NCI-H2227 treated with DMSO at 0.1 percent for 48 hours (cell line): ENCODE measurements around the gene ZFR2.
A peak's percentile ranks its signal among the peaks of the same experiment; 100 is the strongest.
"Not testable (repeated sequence)": the region's sequence is repeated elsewhere in the genome, so short reads cannot be mapped to it uniquely, and the experiment has no call there.

Experiments
- DNase-seq: peaks from one replicate; lab custom pipeline; 2025; lab: John Stamatoyannopoulos, UW

The ZFR2 gene

DNA sequence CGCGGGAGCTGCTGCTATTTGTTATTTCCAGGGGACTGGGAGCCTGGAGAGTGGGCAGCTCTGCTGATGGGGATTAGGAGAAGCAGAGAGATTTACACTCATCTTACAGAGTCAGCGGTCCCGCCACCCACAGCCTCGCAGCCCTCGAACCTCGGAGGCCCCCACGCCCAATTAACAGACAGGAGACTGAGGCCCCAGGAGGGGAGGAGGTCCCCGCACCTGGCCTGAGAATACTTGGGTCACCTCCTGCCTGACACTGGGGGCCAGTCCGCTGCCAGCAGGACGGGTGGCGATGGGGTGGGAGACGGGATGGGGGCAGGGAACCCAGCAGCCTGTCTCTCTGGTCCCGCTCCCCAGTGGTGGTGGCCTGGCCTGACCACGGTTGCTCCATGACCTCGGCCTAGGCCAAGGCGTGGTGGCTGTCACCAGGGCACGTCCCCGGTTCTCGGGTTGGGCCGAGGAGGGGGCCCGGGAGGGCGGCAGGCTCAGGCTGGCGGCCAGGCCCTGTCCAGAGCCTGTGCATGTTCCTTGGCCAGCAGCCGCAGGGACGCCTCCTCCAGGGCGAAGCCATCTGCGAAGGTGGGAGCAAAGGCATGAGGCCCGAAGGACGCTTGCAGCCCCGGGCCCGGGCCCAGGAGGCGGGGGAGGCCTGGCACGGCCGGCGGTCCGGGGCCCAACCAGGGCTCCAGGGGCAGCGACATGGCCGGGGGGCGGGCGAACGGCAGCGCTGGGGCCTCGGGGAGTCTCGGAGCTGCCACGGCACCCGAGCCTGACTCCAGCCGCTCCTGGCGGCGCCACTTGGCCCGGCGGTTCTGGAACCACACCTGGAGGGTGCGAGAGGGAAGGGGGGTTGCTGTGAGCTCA is 98.5 kb downstream of the ZFR2 start:
- DNase-seq = no peak

DNA sequence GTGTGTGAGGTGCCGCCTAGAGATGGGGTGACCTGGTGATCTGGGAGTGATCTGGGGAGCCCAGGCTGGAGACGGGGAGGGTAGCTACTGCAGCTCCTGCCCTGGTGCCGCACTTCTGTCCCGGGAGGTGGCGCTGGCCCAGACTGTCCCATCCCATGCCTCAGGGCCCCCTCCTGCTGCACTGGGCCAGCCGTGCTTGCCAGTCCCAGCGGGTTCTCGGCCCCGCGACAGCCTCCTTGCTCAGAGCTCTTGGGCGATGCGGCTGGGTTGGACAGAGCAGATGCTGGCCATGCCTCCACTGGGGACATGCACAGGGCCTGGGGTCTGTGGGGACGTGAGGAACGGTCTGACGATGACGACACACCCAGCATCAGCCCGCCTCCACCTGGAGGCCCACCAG is 99.3 kb downstream of the ZFR2 start:
- no peak for DNase-seq

DNA sequence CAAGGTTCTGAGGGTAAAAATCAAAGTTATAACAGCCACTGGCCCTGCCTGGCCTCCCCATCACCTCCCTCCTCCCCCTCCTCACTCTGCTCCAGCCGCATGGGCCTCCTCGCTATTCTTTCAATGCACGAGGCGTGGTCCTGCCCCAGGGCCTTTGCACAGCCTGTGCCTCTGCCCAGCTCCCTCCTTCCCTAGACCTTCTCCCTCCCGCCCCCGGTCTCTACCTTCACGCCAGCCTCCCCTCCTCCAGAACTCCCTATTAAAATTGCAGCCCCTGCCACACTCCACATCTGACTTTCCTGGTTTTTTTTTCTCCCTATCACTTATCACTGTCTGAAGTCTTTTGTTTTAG is 100.1 kb downstream of the ZFR2 start:
- DNase-seq = no peak

DNA sequence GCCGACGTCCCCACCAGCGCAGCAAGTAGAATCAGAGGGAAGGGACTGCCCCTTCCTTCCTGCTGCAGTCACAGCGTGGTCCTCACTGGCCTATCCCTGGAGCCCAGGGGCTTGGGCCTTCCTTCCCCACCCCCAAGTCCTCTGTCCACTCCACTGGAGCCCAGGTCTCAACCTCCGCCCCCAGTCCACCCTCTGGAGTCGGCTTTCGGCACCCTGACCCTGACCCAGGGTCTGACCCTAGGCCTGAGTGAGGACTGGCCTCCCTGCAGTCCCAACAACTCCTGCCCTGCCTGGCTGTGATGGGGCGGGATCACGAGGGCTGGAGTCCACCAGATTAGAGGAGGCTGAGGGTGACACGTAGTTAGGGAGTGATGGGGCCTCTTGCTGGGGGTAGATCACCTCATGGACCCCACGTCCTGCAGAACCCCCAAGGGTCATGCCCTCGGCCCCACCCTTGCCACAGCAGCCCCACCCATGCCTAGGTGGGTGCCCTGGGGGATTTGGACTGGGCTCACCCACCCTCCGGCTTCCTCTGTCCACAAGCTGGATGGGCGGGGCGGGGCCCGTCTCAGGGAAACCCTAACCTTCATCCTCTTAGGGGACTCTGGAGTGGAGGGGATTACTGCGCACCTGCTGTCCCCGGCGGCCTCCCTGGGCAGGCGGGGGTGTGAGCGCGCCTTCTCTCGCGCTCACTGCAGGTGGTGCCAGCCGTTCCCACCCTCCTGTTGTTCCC is 100.7 kb downstream of the ZFR2 start:
- DNase-seq = no peak

- no peak for DNase-seq
Observed at GRCh38 chr19:3767050-3767449, 101.8 kb downstream of the ZFR2 start.

DNA sequence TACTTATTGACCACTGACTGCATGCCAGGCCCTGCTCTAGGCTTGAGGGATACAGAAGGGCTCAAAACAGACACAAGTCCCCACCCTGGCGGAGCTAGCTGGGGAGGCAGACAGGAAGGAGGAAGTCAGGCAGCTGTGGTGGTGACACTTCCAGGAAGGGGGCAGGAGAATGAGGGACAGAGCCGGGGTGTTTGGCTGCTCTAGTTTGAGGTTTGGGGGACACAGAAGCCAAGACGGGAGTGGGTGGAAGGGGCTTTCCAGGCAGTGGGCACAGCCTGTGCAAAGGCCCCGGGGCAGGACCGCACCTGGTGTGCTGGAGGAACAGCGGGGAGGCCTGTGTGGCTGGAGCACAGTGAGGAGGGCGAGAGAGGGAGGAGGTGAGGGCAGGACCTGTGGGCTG is 102.3 kb downstream of the ZFR2 start:
- DNase-seq = no peak

GRCh38 chr19:3765757-3766156 is 103.1 kb downstream of the ZFR2 start:
- DNase-seq = not testable (repeated sequence)

GRCh38 chr19:3765121-3765520 is 103.7 kb downstream of the ZFR2 start:
- no peak for DNase-seq

DNA sequence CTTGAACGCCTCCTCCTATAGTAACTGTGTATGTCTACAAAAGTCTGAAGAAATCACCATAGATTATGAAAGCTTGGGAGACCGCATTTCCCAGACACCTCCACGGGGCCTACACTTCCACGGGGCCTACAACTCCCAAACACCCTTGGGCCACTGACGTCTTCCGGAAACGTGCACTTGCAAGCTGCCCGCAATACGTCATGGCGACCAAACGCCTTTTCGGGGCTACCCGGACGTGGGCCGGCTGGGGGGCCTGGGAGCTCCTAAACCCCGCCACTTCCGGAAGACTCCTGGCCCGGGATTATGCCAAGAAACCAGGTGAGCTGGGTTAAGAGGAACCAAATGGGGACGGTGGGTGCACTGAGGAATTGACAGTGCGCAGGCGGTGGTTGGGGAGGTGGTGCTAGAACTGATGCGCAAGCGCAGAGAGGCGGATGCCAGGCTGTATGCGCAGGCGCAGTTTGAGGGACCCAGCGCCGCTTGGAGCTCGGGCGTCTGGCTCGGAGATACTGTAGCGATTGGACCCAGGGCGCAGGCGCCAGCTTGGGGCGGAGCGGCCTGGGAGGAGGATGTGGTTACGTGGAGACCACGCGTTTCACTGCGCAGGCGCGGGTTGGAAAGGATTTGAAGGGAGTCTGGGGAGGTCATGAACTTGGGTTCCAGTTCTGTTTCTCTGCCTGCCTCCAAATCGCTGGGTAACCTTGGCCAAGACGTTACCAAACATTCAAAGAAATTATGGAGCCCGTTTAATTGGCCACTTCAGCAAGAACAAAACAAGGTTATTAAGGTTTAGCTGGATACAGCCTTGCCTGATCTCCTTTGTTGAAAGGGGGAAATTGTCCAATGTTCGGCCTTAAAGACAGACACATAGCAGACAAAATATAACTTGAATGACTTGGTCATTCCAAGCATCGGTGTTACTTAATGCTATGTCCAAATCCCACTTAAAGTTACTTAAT is 106.1 kb downstream of the ZFR2 start, which contains the start of gene MRPL54:
MRPL54 (plus strand) TSS at position 182 of the 959 bp plus-strand sequence; CDS start at position 201, 19 bp downstream.
- peak; percentile 97 for DNase-seq

DNA sequence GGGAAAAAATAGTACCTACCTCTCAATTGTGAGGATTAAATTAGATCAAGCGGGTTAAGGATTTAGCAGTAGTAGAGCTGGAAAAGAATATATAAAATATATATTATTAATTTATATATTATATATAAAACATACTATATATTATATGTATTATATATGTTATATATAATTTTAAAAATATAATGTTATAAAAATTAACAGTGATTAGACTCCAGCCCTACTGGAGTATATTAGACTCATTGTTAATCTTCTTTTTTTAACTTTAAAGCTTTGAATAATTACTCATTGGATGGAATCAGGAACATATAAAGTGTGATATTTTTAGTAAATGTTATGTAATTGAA is 106.7 kb downstream of the ZFR2 start:
- no peak for DNase-seq

DNA sequence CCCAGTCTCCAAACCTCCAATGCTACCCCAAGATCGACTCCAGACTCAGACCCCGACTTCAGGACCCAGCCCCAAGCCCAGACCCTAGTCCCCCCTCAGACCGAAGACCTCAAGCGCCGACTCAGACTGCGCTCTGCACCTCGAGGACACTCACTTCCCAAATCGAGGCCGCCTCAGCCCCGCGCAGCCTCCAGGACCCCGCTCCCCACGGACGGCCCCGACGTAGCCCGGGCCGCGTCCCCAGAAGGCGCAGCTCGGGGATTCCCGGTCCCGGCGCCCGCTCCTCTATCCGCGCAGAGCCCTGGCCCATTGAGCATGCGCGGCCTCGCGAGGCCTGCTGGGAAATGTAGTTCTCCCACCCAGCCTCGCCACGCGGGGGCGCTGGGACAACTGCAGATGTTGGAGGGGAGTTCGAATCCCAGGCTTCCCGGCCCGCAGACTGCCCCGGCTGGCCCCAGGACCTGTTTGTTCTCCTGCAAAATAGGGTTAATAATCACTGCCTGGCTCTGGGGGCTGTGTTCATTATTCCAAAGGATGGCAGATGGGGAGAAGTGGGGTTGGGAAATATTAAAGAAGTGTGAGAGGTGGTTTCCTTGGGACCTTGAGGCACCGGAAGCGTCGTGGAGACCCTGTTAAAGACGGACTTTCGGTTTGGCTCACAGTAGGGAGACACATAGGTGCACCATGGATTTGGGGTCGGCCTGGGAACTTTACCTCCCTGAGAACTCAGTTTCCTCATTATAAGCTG is 107.3 kb downstream of the ZFR2 start, which contains the start of gene APBA3:
APBA3 (minus strand) TSS at position 311 of the 748 bp plus-strand sequence. CDS start 1,428 bp downstream, outside the sequence.
- DNase-seq = peak; percentile 60

DNA sequence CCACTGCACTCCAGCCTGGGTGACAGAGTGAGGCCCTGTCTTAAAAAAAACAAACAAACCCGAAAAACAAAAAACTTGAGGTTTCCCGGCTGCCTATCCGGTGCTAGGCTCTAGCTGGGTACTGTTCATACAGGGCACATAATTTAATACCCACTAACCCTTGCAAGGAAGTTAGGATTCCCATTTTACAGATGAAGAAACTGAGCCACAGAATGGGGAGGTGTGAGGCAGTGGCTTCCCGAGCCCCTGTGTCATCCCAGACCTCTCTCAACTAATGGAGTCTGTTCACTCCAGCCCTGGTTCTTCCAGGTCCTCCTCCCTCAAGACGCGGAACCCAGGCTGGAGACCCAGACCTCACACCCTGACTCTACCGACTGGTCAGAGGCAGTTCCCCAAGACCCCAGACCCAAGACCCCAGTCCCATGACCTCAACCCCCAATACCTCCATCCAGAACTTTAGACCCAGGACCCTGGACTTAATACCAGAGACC is 107.9 kb downstream of the ZFR2 start:
- DNase-seq = no peak

- no peak for DNase-seq
Observed at GRCh38 chr19:3759482-3760254, 109.2 kb downstream of the ZFR2 start.

- DNase-seq = not testable (repeated sequence)
Observed at GRCh38 chr19:3758297-3758696, 110.5 kb downstream of the ZFR2 start.

DNA sequence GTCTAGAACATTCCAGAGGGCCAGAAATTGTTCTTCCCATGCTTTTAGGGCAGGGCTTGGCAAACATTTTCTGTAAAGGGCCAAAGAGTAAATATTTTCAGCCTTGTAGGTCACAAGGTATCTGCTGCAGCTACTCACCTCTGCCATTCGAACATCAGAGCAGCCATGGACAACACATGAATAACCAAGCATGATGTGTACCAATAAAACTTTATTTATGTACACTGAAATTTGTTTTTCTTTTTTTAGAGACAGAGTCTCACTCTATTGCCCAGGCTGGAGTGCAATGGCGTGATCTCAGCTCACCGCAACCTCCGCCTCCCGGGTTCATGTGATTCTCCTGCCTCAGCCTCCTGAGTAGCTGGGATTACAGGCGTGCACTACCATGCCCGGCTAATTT is 111.1 kb downstream of the ZFR2 start:
- not testable (repeated sequence) for DNase-seq
